Testis (tissue), 3 donors: ENCODE measurements around the gene IDNK. TPM values are rescaled to one million over a fixed set of nuclear protein-coding genes. Genes with fewer than 3 reads are reported as not detected.
"Not testable (repeated sequence)": the region's sequence is repeated elsewhere in the genome, so short reads cannot be mapped to it uniquely, and the experiment has no call there.

Source experiments
- DNase-seq: peaks from one replicate; pipeline ENCODE4 v3.0.0-alpha.2; 2019
- H3K27ac ChIP-seq, 2 donors: fragments of 200-600 bp; sonication (generic); one replicate each; pipeline ENCODE4 v1.5.1; 2019
- H3K27me3 ChIP-seq: fragments of 200-600 bp; sonication (generic); one replicate; pipeline ENCODE4 v1.5.1; 2019
- H3K36me3 ChIP-seq: fragments of 200-600 bp; sonication (generic); one replicate; pipeline ENCODE4 v1.5.1; 2017; ENCODE audit warnings: low read depth; ENCODE audit errors: missing control alignments
- H3K4me1 ChIP-seq: fragments of 200-600 bp; sonication (generic); one replicate; pipeline ENCODE4 v1.5.1; 2019
- H3K4me3 ChIP-seq, 2 donors: fragments of 200-600 bp; sonication (generic); one replicate each; pipeline ENCODE4 v1.5.1; 2017 to 2019
- H3K9me3 ChIP-seq: fragments of 200-600 bp; sonication (generic); one replicate; pipeline ENCODE4 v1.5.1; 2017
- POLR2A ChIP-seq: fragments of 450-650 bp; IDR thresholded peaks from one replicate; pipeline ENCODE4 v1.6.1; 2017; ENCODE audit warnings: antibody characterized with exemption, mild to moderate bottlenecking, moderate library complexity
- WGBS, 2 donors: methylation state at CpG; one replicate each; pipeline ENCODE4 v1.1.5; 2018; 5-methylcytosine and 5-hydroxymethylcytosine counted together
- intact Hi-C: fragments of 100-400 bp; cut with DNase I; formaldehyde crosslinking; loops from one replicate; pipeline ENCODE4 v1.15.1; 2023; ENCODE audit warnings: low total_unique reads
- polyA plus RNA-seq: library from polyadenylated mRNA; stranded (reverse); fragments of 350-450 nt; fragmentation: Illumina TruSeq; extraction: RNeasy Lipid Tissue Mini Kit (QIAGEN cat#74804); gene quantifications from one replicate; pipeline ENCODE4 v1.2.3, GENCODE V29; 2014; ENCODE audit warnings: low read depth, low replicate concordance; ENCODE audit not compliant: insufficient read depth
- total RNA-seq, 2 donors: library from RNA; depleted of rRNA; stranded (reverse); fragments of >200 nt; gene quantifications; one replicate each; pipeline ENCODE4 v1.2.3, GENCODE V29; 2016
- TF ChIP-seq, protein P1 (sequence below), 3 experiments: fragments of 450-650 bp in 2 of 3; fragments of 200-600 bp in 1 of 3; sonication (generic) in 1 of 3; IDR thresholded peaks; one replicate each; pipeline ENCODE4 v1.5.1; 2016 to 2019; ENCODE audit warnings: antibody characterized with exemption in 3 of 3, mild to moderate bottlenecking in 2 of 3, moderate library complexity in 1 of 3

IDNK gene
- total and polyA plus RNA-seq, 3 donors from 2014 or later: 4.9 to 8.4 (median 6.0) TPM

DNA sequence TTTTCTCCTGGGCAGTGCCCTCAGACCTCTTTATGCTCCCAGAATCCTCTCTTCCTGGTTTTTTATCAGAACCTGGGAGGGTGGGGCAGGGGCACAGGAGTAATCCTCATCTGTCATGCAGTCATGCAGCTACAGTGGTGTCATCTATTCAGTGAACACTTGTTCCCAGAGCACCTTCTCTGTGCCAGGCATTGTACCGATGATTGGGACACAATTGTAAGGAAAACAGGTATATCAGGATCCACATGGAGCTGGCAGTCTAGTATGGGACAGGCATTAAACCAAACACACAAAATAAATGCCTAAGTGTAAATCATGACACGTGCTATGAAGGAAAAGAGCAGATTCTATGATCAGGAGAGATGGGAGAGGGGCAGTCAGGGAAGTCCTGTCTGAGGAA, 21.5 kb upstream of the IDNK start:
- Histone ChIP-seq H3K36me3 (no peaks in the 10 kb centered on the region), H3K9me3 (no peaks in the 10 kb centered on the region), H3K27ac (no peak overlapping the region), H3K27me3 (no peaks in the 10 kb centered on the region), H3K4me1 (no peaks in the 10 kb centered on the region), H3K4me3 (no peak overlapping the region)
- intact Hi-C loops: no loop called here
- 85 to 91% methylated on average over 2 of the region's 2 CpGs for WGBS, 2 donors
- TF ChIP-seq POLR2A: no peak
- TF ChIP-seq, protein P1, sequence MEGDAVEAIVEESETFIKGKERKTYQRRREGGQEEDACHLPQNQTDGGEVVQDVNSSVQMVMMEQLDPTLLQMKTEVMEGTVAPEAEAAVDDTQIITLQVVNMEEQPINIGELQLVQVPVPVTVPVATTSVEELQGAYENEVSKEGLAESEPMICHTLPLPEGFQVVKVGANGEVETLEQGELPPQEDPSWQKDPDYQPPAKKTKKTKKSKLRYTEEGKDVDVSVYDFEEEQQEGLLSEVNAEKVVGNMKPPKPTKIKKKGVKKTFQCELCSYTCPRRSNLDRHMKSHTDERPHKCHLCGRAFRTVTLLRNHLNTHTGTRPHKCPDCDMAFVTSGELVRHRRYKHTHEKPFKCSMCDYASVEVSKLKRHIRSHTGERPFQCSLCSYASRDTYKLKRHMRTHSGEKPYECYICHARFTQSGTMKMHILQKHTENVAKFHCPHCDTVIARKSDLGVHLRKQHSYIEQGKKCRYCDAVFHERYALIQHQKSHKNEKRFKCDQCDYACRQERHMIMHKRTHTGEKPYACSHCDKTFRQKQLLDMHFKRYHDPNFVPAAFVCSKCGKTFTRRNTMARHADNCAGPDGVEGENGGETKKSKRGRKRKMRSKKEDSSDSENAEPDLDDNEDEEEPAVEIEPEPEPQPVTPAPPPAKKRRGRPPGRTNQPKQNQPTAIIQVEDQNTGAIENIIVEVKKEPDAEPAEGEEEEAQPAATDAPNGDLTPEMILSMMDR (IDR thresholded peaks at IDR 0.05): no peak
- DNase-seq: no peak

DNA sequence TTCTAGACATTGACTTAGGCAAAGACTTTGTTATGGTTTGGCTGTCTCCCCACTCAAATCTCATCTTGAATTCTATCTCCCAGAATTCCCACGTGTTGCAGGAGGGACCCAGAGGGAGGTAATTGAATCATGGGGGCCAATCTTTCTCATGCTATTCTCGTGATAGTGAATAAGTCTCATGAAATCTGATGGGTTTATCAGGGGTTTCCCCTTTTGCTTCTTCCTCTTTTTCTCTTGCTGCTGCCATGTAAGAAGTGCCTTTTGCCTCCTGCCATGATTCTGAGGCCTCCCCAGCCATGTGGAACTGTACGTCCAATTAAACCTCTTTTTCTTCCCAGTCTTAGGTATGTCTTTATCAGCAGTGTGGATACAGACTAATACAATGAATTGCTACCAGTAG, 15.3 kb upstream of the IDNK start:
- H3K27ac ChIP-seq, H3K27me3 ChIP-seq, H3K36me3 ChIP-seq, DNase-seq, H3K4me1 ChIP-seq, H3K9me3 ChIP-seq, intact Hi-C loops, H3K4me3 ChIP-seq: not testable (repeated sequence)
- 78 to 84% methylated on average over 3 of the region's 3 CpGs for WGBS, 2 donors

DNA sequence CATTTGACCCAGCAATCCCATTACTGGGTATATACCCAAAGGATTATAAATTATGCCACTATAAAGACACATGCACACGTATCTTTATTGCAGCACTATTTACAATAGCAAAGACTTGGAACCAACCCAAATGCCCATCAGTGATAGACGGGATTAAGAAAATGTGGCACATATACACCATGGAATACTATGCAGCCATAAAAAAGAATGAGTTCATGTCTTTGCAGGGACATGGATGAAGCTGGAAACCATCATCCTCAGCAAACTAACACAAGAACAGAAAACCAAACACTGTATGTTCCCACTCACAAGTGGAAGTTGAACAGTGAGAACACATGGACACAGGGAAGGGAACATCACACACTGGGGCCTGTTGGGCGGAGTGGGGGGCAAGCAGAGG, 9.6 kb upstream of the IDNK start:
- not testable (repeated sequence) for H3K27me3 ChIP-seq

DNA sequence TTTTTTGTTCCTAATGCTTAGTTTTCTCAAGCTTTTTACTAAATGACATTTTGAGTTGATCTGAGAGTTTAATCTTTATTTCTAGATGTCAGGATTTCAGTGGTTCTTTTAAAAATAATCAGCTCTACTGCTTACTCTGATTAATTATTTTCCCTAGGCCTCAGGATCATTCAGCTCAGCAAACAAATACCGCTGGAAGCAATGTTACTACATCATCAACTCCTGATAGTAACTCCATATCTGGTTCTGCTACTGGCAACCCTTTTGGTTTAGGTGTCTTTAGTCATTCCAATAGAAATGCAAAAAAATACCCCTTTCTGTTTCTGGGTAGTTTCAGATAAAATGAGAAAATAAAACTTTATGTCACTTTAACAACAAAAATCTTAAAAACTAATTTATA, 5.6 kb upstream of the IDNK start:
- no peaks in the 10 kb centered on the region for H3K36me3 ChIP-seq
- no peaks in the 10 kb centered on the region for H3K4me1 ChIP-seq
- no peak overlapping the region for H3K4me3 ChIP-seq
- 81 to 90% methylated on average over 1 of the region's 1 CpG for WGBS, 2 donors
- TF ChIP-seq, protein P1 (IDR thresholded peaks at IDR 0.05): no peak
- TF ChIP-seq POLR2A: no peak
- no peak for DNase-seq
- intact Hi-C loops: no loop called here
- no peak overlapping the region for H3K27ac ChIP-seq
- no peaks in the 10 kb centered on the region for H3K27me3 ChIP-seq
- H3K9me3 ChIP-seq: no peaks in the 10 kb centered on the region

More for the DNA sequence above, 9.6 kb upstream of the IDNK start:
- H3K4me3 ChIP-seq, intact Hi-C loops, DNase-seq, H3K27ac ChIP-seq, H3K9me3 ChIP-seq, H3K36me3 ChIP-seq, H3K4me1 ChIP-seq: not testable (repeated sequence)
- WGBS, 2 donors: 92% methylated on average over 3 of the region's 3 CpGs

DNA sequence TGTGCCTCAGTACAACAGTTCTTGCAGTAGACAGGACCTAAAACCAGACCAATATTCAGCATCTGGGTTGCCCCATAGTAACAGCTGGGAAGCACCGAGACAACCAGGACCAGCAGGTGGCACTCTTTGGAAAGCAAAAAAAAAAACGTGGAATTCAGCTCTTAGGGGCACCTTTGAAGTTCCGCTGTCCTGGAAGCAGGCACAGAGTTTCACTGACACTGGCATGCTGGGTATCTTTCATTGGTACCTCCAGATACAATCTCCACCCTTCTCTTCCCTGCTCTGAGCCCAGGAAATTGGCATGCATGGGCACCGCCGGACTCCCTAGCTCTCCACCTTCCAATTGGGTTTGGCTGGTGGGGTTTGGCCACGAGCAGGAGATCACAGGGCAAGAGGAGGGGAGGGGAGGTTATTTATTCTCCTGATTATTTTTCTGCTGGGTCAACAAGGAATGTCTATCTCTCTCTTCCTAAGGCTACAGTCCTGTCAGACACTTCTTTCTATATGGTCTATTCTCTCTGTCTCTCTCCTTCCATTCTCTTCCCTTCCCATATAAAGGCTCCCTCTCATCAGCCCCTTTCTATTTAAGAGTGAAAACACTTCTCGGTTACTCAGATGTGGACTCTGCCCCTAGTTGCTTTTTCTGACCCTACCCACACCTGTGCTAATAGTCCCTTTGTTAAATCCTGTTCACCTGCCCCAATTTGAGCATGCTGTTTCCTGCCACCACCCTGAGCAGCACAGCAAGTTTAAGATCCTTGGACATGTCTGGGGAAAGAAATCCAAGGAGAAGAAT, 1.9 kb upstream of the IDNK start:
- Histone ChIP-seq H3K4me1 (no peaks in the 10 kb centered on the region), H3K27ac (no peak overlapping the region), H3K36me3 (no peaks in the 10 kb centered on the region), H3K27me3 (no peaks in the 10 kb centered on the region), H3K4me3 (no peak overlapping the region), H3K9me3 (no peaks in the 10 kb centered on the region)
- intact Hi-C loops: no loop called here
- peak; percentile 44 for DNase-seq
- TF ChIP-seq POLR2A: no peak
- TF ChIP-seq, protein P1 (IDR thresholded peaks at IDR 0.05): peak in 2 of 3 experiments; percentile 6 to 65
- 15 to 33% methylated on average over 7 of the region's 7 CpGs for WGBS, 2 donors

DNA sequence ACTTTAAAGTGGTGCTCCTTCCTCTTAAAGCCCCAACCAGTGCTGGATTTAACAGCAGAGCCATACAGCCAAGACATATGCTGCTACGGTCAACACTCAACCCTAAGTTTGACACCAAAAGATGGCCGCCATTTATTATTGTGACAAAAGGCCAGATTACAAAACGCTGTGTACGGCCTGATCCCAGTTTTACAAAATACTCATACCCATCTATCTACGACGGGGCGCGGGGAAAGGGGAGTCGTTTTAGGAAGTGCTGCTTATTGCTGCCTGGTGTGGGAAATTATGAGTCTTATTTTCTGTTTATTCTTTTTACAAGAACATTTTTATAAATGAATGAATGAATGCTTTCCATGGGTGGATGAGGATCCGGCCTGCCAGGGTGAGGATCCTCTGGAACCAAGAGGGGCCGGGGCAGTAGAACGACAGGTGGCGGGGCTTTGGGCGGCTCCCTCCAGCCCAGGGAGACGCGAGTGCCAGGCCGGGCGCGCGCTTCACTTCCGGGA, 457 bp upstream of the IDNK start:
- intact Hi-C loops: no loop called here
- WGBS, 2 donors: 5 to 7% methylated on average over 21 of the region's 21 CpGs
- no peaks in the 10 kb centered on the region for H3K9me3 ChIP-seq
- peak; percentile 78 for DNase-seq
- no peaks in the 10 kb centered on the region for H3K27me3 ChIP-seq
- no peaks in the 10 kb centered on the region for H3K36me3 ChIP-seq
- peak overlapping the region; percentile 92 to 93 for H3K27ac ChIP-seq
- H3K4me3 ChIP-seq: peak overlapping the region; percentile 83 to 92
- no peak for TF ChIP-seq POLR2A
- TF ChIP-seq, protein P1 (IDR thresholded peaks at IDR 0.05): no peak
- no peaks in the 10 kb centered on the region for H3K4me1 ChIP-seq
